Stimulated activated CD8-positive, alpha-beta memory T cell treated with anti-CD3 and anti-CD28 coated beads, Interleukin-15, amount 100 ng/mL, for 4 hours (primary cell): ENCODE data around the gene FGD1.
"Not testable (repeated sequence)": the region's sequence is repeated elsewhere in the genome, so short reads cannot be mapped to it uniquely, and the experiment has no call there.

Experiments
- DNase-seq, 2 donors: peaks; one replicate each; pipeline ENCODE4 v3.0.0-alpha.2; 2020; ENCODE audit warnings: low read depth in 2 of 2

The FGD1 gene

DNA sequence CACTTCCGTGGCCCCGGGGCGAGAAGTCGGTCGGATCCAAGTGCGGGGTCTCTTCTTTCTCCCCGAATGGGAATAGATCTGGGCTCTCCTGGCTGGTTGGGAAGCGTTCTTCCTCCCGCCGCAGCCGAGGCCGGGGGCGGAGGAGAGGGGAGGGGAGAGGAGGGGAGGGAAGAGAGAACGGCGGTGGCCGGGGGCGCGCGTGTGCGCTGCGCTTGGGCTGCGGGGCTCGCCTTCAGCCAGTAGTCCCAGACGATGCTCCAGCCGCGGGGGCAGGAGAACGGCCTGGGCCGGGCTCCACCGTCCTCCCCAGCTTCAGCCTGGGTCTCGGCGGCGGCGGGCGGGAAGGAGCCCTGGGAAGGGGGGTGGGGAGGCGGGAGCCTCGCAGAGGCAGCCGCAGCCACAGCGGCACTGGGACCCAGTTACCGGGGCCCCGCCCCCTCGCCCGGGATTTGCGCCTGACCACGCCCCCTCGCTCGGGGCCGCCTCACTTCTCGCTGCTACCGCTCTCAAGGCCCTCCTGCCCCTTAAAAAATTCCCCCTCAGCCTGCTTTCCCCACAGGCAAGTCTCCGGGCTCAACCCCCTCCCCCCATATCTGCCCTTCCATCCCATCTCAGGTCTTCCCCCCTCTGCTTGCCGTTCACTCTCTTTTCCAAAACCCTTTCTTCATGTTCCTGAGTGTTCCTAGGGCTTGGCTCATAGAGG lies at the start of gene FGD1:
FGD1 (minus strand) TSS at position 421 of the 703 bp plus-strand sequence. CDS start 802 bp downstream, outside the sequence.
- no peak for DNase-seq

DNA sequence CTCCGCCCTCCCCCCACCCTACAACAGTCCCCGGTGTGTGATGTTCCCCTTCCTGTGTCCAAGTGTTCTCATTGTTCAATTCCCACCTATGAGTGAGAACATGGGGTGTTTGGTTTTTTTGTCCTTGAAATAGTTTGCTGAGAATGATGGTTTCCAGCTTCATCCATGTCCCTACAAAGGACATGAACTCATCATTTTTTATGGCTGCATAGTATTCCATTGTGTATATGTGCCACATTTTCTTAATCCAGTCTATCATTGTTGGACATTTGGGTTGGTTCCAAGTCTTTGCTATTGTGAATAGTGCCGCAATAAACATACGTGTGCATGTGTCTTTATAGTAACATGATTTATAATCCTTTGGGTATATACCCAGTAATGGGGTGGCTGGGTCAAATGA lies 46.2 kb upstream of the FGD1 start:
- DNase-seq = not testable (repeated sequence)

DNA sequence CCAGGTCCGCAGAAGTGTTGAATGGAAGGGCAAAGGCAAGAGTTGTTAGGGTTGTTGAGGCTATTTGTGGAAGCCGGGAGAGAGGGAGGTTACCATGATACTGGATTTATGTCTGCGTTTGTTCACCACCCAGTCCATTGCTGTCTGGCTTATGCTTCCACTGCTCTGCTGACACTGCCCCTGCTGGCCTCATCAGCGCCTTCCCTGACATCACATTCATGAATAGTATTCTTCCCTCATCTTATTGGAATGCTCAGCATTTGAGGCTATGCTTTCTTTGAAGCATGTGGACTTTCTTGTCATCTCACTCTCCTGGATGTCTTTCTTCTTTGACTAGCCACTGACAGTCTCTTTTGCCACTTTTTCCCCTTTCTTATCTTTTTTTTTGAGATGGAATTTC lies 44.3 kb upstream of the FGD1 start:
- no peak for DNase-seq

DNA sequence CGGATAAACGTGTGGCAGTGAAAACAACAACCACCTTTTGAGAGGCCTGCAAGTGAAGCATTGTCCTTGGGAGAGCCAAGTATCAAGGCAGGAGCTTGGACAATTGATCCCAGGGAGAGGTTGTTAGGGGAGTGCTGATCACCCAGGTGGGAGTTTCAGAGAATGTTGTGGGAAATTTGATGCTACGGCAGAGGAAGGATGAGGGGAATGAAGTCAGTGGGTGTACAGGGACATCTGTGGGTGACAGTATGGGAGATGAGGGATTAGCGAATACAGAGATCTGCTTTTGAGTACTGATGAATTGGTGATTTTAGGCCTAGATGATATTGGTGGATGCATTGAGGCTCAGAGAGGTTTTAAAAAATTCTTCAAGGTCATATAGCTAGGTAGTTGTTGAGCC lies 38.2 kb upstream of the FGD1 start:
- no peak for DNase-seq

DNA sequence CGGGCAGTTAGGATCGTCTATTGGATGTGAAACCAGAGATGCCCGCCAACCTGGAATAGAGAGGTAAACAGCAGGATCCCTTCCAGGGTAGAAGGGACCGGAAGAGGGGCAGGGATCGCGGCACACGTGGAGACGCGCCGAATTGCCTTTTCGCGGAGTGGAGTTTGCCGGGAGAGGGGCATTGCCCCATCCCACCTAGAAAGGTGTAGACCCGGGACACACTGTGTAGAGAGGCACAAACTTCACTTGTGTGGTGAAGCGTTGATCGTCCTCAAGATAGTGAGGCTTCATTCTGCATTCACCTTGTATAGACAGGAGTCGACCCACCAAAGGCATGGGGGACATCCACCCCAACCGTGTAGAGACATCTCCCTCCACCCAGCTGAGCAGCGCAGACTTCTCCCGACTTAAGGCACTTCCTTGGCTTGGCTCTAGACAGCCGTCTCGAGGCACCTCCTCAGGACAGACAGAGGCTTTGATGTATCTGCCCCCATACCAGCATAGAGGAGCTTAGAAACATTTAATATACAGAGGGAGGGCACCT lies 34.4 kb upstream of the FGD1 start:
- DNase-seq = no peak

DNA sequence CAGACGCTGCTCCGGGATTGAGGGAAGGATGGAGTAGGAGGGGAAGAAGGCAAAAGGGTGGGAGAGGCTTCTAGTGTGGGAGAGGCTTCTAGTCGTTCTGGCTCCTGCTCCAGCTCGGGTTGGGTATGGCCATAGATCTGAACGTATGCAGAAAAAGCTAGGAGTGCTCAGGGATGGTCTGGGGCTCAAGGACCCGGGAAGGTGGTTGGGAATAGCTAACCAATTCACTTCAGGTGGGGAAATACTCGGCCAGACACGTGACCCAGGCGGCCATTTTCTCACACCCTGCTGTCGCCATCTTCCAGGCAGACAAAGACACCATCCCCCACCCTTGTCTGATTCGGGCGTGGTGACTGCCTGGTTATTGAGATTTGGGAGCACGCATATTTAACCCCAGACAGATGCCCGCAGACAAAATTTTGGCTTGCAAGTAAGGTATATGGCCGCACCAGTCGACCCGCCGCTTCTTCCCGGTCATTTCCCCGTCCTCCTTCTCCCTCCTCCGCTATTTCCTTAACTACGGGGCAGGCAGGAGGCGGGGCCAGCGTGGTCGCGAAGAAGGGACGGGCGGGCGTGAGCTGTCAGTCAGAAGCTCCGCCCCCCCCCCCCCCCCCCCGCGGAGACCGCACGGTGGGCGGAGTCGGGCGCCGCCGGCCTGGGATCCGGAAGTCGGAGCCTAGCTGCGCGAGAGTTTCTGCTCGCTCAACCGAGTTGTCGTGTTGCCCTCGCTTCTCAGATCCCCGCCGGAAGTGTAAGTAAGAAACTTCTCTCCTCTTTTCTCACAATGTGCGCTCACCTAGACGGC lies 33.7 kb upstream of the FGD1 start, which contains the start of gene GNL3L:
GNL3L (plus strand) TSS at position 668 of the 805 bp plus-strand sequence. CDS start 2,348 bp downstream, outside the sequence.
- DNase-seq = peak; percentile 65 to 66

DNA sequence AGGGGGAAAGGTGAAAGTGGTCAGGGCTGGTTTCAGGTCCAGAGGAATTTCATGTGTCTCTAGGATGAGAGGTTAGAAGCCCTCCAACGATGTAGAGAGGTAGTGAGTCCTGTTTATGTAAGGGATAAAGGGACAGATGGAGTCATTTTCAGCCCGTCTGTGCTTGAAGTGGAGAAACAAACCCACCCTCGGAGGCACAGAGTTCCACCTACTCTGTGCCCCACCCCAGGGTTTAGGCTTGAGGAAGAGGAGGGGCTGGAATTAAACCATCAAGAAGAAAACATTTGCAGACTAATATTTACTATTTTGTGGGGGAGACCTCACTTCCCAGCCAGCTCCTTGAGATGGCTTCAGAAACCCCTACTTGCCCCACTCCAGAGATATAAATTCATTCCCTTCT lies 33.1 kb upstream of the FGD1 start:
- no peak for DNase-seq

DNA sequence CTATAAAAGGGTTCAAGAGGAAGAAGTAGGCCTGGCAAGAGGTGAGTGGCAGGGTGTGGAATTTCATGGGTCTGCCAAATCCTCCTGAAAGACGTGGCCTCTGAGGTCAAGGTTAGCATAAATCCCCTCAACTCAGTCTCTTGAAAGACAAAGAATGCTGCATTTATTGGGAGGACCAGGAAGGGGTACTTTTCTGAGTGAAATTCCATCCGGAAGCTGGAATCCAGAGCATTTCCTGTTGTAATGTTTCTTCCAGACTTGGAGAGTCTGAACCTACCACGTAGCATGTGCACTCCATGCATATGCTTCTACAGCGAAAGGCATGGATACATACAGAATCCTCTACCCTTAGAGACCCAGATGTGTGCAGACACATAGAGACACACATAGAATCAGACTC lies 13.4 kb upstream of the FGD1 start:
- DNase-seq = no peak

DNA sequence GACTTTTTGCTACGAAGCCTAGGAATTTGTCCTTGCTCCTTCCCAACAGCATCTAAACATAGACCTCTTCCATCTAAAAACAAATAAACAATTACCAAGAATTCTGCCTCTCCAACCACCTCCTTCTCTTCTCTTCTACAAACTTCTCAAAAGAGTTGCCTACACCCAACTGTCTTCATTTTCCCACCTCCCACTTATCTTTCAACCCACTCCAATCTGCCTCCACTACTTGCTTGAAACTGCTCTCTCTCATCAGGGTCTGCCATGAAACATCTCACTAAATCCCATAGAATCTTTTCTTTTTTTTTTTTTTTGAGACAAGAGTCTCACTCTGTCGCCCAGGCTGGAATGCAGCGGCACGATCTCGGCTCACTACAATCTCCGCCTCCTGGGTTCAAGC lies 902 bp upstream of the FGD1 start:
- no peak for DNase-seq

DNA sequence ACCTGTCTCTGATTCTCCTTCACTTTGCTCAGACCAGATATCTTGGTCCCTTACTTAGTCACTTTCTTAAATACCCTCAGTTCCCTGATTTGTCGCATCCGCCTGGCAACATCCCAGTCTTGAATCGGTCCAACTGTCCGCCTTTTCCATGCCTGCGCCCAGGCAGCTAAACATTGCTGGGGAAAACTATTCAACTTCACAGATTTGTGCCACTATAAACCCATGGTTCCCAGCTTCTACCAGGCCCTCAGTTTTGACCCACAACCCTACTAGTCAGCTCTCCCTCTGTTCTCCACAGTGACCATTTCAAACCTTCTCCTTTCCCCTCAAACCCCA lies 451 bp upstream of the FGD1 start:
- no peak for DNase-seq

DNA sequence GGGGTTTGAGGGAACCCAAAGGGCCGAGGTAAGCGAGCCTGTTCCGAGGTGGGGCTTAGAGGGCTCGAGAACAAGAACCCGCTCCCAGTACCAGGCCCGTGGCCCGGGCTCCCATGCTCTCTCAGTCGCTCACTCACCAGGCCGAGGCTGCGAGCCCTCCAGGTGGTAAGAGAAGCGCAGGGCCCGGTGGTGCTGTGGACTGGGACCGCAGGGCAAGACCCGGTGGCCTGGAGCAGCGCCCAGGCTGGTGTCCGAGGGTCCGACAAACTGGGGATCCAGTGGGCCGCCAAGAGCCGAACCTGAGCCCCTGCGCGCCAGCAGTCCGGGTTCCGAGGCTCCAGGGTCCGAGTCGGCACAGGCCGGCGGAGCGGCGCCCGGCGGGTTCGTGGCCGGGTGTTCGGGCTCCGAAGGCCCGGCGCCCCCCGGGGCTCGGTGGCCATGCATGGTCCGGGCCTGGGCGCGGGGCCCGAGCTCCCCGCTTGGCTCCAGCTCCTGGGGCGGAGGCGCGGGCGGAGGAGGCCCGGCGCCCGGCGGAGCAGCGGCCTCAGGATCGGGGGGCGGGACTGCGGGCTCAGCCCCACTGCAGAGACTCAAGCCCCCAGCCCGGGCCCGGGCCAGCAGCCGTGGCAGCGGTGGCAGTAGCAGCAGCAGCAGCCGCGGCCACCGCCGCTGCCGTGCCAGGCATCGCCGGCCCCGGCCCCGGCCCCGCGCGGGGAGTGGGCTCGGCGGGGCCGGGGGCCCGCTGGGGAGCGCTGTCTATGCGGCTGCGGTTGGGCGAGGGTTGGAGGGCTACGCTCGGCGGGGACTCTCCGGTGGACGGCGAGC lies 833 bp downstream of the FGD1 start:
- no peak for DNase-seq

DNA sequence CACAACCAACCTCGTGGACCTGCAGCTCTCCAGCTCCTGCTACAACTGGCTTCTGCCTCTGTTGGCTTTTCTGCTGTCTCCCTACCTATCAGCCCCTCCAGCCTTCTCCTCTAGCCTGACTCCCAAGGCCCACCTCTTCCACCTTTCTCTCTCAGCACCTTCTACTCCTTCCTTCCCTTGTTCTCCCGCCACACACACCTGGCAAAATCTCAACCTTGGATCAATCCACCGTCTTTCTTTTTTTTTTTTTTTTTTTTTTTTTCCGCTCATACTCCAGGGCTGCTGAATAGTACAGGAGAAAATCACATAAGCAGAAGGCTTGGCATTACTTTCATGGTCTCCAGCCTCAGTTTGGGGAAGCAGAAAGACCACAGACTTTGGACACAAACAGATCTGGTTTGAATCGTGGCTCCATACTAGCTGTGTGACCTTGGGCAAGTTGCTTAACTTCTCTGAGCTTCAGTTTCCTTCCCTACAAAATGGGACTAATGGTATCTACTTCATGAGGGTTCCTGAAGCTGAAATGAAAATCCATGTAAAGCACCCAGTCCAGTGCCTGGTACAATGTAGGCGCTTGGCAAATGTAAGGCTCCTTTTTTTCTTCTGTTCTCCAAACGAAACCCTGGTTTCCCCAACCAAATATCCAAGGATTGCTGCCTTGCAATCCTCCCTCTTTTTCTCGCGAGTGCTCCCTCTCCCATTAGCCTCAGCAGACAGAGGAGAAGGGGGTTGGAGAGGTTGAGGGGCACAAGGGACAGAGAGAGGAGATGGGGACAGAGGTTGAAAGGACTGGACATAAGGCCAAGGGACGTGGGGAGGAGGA lies 1.7 kb downstream of the FGD1 start:
- DNase-seq = no peak

DNA sequence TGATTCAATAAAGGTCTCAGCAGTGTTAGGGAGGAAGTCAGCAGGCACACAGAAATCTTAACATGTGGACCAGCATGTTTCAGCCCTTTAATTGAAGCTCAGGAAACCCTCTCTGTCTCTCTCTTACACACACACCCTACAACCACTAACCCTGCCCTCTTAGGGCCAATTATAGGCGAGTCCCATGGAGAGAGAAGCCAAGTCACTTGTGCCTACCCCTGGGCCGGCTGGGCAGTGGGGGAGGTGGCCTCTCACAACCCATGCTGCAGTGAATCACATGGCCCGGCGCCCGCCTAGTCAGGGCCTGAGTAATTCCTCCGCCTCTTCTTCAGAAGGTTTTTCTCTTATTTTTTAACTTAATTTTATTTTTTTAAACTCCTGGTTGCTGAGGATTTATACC lies 3.7 kb downstream of the FGD1 start:
- no peak for DNase-seq

DNA sequence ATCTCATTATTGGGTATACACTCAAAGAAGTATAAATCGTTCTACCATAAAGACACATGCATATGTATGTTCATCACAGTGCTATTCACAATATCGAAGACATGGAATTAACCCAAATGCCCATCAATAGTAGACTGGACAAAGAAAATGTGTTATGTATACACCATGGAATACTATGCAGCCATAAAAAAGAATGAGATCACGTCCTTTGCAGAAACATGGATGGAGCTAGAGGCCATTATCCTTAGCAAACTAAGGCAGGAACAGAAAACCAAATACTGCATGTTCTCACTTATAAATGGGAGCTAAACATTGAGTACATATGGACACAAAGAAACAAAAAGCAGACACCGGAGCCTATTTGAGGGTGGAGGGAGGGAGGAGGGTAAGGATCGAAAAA lies 6.2 kb downstream of the FGD1 start:
- DNase-seq = not testable (repeated sequence)

DNA sequence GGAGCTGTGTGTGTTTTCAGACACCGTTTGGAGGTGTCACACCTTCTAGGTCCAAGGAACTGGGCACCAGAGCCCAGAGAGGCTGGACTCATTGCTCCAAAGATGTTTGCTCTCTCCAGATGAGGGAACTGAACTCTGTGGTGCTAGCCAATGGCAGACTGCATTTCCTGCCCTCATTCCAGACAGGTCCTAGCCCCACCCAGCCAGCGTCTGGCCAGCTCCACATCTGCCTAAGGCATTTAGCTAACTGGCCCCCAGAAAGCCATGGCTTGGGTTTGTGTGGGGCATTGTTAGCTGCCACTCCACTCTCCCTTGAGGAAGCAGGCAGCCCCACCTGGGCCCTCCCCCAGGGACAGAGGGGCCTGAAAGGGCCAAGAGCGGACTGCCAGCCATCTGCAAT lies 11.4 kb downstream of the FGD1 start:
- no peak for DNase-seq

DNA sequence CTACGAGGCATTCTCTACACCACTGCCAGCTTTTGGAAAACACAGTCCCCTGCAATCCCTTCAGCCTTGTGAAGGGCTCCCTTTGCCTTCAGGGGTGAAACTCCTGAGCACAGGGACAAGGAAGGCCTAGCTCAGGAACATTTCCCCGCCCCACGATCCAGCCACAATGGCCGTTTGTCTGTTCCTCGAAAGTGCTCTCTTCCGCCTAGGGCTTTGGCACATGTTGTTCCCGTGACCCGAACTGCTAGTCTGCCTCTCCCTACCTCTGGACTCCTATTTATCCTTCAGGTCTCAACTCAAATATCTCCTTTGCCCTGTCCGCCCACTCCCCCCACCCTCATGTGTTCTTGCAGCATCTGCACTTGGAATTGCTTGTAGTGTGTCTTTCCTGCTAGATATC lies 12.1 kb downstream of the FGD1 start:
- no peak for DNase-seq

DNA sequence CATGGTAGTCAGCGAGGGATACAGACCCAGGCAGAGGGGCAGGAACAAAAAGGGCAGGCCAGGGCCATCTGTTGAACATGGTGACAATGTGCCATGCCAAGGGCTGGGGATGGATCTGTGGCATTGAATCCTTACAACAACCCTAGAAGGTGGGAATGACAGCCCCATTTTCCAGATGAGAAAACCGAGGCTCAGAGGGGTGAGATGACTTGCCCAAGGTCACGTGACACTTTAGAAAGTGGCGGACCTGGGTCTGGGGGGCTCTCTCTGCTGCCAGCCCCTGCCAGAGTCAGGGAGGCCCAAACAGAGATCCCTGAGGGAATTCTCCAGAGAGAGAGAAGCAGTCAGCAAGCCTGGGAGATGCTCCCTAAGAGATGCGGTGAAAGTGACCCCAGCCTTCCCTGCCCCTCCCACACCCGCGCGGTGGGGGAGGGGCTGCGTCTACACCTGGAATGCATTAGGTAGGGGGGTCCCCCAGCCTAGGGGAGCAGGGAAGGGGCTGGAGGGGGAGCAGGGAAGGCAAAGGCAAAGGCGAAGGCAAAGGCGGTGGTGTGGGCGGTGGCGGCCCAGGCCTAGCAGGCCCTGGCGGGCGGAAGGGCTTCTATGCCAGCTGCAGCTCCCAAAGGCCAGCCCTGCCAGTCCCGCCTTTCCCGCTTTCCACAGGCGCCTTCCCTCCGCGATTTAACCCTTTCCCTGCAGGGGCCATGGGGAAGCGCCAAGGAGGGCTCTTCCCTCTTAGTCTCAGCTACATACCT lies 13.0 kb downstream of the FGD1 start:
- DNase-seq = no peak

DNA sequence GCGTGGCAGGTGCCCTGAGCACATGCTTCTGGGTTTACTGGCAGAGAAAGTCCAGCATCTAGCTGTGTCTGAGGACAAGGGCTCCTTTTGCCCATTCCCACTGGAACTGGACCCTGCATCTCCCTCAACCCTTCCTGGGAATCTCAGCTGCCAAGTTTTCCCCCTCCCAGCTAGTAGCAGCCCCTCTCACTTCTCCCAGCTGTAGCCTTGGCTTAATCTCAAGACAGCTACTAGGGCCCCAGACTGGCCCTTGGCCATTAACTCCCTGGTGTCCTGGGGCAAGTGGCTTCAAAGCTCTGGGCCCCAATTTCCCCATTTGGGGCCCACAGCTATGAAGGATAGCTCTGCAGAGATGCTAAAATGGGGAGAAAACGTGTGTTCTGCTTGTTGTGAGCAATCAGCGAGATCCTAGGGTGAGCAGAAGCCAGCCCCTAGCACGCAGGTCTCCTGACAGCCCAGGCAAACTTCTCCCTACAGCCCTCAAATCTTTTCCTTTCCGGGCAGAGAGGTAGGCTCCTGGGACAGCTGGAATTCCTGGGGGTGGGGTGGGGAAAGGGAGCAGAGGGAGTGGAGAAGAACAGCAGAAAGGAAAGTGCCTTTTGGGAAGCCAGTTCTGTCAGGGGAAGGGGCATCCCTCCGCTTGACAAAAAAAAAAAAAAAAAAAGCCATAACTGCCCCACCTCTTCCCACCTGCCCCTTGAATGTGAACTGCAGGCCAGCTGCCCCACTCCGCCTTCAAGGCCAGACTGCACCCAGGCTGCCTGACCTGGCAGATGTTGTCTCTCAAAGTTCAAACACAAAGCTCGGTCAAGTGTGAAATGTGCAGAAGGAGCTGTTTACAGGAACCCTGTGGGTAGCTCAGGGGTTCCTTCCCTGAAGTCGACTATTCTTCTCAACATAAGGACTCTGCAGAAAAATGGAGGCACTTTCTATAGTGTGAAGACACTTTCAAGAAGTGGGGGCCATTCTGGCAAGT lies 16.6 kb downstream of the FGD1 start:
- DNase-seq = no peak
